Kidney (tissue), 14 donors: ENCODE results near the gene ASTN2. TPM values are rescaled to one million over a fixed set of nuclear protein-coding genes. Genes with fewer than 3 reads are reported as not detected.

ENCODE experiments used
- DNase-seq, 5 donors: peaks; one replicate each; pipeline ENCODE4 v3.0.0-alpha.2; 2013 to 2020
- FAIRE-seq: peaks from 2 replicates; lab custom pipeline; 2012; peaks lifted over from hg19 to GRCh38; lab: Jason Lieb, UNC
- H3K27ac ChIP-seq, 2 donors: one replicate each; pipeline ENCODE4 v1.7.0; 2013; ENCODE audit warnings: low read depth in 2 of 2, low read length in 2 of 2, inconsistent platforms in 1 of 2
- H3K27me3 ChIP-seq: one replicate; pipeline ENCODE4 v1.7.1; 2013; ENCODE audit warnings: low read length, inconsistent platforms; ENCODE audit not compliant: control insufficient read depth, insufficient read depth
- H3K36me3 ChIP-seq, 3 donors: one replicate each; pipeline versions ENCODE4 v1.7.0 to v1.7.1; 2013; ENCODE audit warnings: low read length in 3 of 3, control low read depth in 1 of 3, inconsistent platforms in 1 of 3; ENCODE audit not compliant: insufficient read depth in 3 of 3, control insufficient read depth in 2 of 3
- H3K4me1 ChIP-seq, 3 donors: one replicate each; pipeline versions ENCODE4 v1.7.0 to v1.7.1; 2013; ENCODE audit warnings: low read length in 3 of 3, inconsistent platforms in 1 of 3, low read depth in 1 of 3; ENCODE audit not compliant: control insufficient read depth in 2 of 3, insufficient read depth in 2 of 3
- H3K4me3 ChIP-seq, 3 donors: one replicate each; pipeline versions ENCODE4 v1.7.0 to v1.8.1; 2013; ENCODE audit warnings: low read length in 3 of 3, control low read depth in 1 of 3, inconsistent platforms in 1 of 3
- H3K9ac ChIP-seq, 3 donors: one replicate each; pipeline versions ENCODE4 v1.7.0 to v1.7.1; 2013; ENCODE audit warnings: low read length in 3 of 3, control low read depth in 1 of 3, inconsistent platforms in 1 of 3
- H3K9me3 ChIP-seq, 3 donors: one replicate each; pipeline versions ENCODE4 v1.7.0 to v1.7.1; 2013; ENCODE audit warnings: low read length in 3 of 3, control low read depth in 1 of 3, inconsistent platforms in 1 of 3; ENCODE audit not compliant: control insufficient read depth in 2 of 3, insufficient read depth in 1 of 3
- CTCF ChIP-seq: IDR thresholded peaks from 3 replicates; pipeline ENCODE4 v1.5.1; 2012; ENCODE audit warnings: mild to moderate bottlenecking, moderate library complexity, borderline replicate concordance; ENCODE audit not compliant: insufficient read depth; ENCODE audit errors: extremely low read depth
- intact Hi-C: fragments of 100-400 bp; cut with DNase I; formaldehyde crosslinking; loops from one replicate; pipeline ENCODE4 v1.11.1; 2022
- polyA plus RNA-seq: library from polyadenylated mRNA; stranded (reverse); fragments of 350-450 nt; fragmentation: Illumina TruSeq; extraction: RNeasy Lipid Tissue Mini Kit (QIAGEN cat#74804); gene quantifications from one replicate; pipeline ENCODE4 v1.2.3, GENCODE V29; 2014; ENCODE audit warnings: low read depth, low replicate concordance; ENCODE audit not compliant: insufficient read depth
- total RNA-seq: library from RNA; stranded (reverse); fragmentation: NEBNext Ultra II Directional; extraction: Animal tissue kit (Norgen Biotek cat#: 25700); gene quantifications from one replicate; pipeline ENCODE4 v1.2.1, GENCODE V29; 2021
- donor health status: control.
- donor health status: control.
- donor health status: control.
- donor health status: control.
- donor health status: control.
- donor health status: DM: yes; HTN: yes; CAD: no.
- donor health status: Normal renal cell carcinoma (clear cell type).

ASTN2 gene
- total and polyA plus RNA-seq, 2 donors from 2014 or later = 7.6 to 11.5 TPM

- intact Hi-C loops = no loop called here
- no peak overlapping the region for H3K4me3 ChIP-seq
- TF ChIP-seq CTCF = no peak
- FAIRE-seq = no peak
- DNase-seq = no peak
- H3K27ac ChIP-seq = no peak overlapping the region
- H3K27me3 ChIP-seq = no peaks in the 10 kb centered on the region
- peaks cover 0 to 6% (median 5%) of the 10 kb centered on the region in 3 donors for H3K4me1 ChIP-seq
- H3K9ac ChIP-seq = no peak overlapping the region
- no peaks in the 10 kb centered on the region for H3K9me3 ChIP-seq
- H3K36me3 ChIP-seq = no peaks in the 10 kb centered on the region
Observed at GRCh38 chr9:116479967-116480366, 934.9 kb downstream of the ASTN2 start.

GRCh38 chr9:116479056-116479544 is 935.8 kb downstream of the ASTN2 start:
- H3K27me3 ChIP-seq = no peaks in the 10 kb centered on the region
- TF ChIP-seq CTCF = no peak
- no peak for DNase-seq
- H3K4me1 ChIP-seq = peaks cover 0 to 6% (median 5%) of the 10 kb centered on the region in 3 donors
- H3K27ac ChIP-seq = no peak overlapping the region
- no peaks in the 10 kb centered on the region for H3K9me3 ChIP-seq
- H3K36me3 ChIP-seq = no peaks in the 10 kb centered on the region
- FAIRE-seq = no peak
- intact Hi-C loops = no loop called here
- H3K4me3 ChIP-seq = no peak overlapping the region
- H3K9ac ChIP-seq = no peak overlapping the region

GRCh38 chr9:116477584-116478141 is 937.2 kb downstream of the ASTN2 start:
- Histone ChIP-seq H3K9me3 (no peaks in the 10 kb centered on the region), H3K4me3 (no peak overlapping the region), H3K9ac (no peak overlapping the region), H3K4me1 (peaks cover 0 to 3% (median 0%) of the 10 kb centered on the region in 3 donors), H3K27me3 (no peaks in the 10 kb centered on the region), H3K36me3 (no peaks in the 10 kb centered on the region), H3K27ac (no peak overlapping the region)
- TF ChIP-seq CTCF = no peak
- FAIRE-seq (no peak), DNase-seq (no peak)
- intact Hi-C loops = no loop called here
